HEK293 (cell line): ENCODE results near the gene ZSCAN2.

Experiments used
- CTCF ChIA-PET: fragments of 350-600 bp; formaldehyde crosslinking; extraction: SDS; loops from one replicate; lab custom pipeline; 2021; ENCODE audit warnings: antibody characterized with exemption; lab: Yijun Ruan, JAX
- POLR2A ChIA-PET: fragments of 300-600 bp; formaldehyde crosslinking; extraction: SDS; loops from one replicate; lab custom pipeline; 2020; ENCODE audit warnings: antibody characterized with exemption, inconsistent platforms; lab: Yijun Ruan, JAX
- H3K27ac ChIP-seq: fragments of 200-500 bp; sonication (Bioruptor generic); 2 replicates; pipeline ENCODE4 v1.5.1; 2014; ENCODE audit warnings: low read depth, low read length, control low read depth, inconsistent platforms; ENCODE audit errors: extremely low read depth
- H3K36me3 ChIP-seq, 2 experiments: fragments of 200-500 bp in 1 of 2; sonication (Bioruptor generic) in 1 of 2; 1 replicate in 1 of 2; 2 replicates in 1 of 2; pipeline ENCODE4 v1.5.1; 2014 to 2017; ENCODE audit warnings: inconsistent platforms in 2 of 2, low read length in 2 of 2; ENCODE audit not compliant: control insufficient read depth in 2 of 2, insufficient read depth in 1 of 2
- H3K4me1 ChIP-seq: fragments of 200-500 bp; sonication (Bioruptor generic); 2 replicates; pipeline ENCODE4 v1.5.1; 2014; ENCODE audit warnings: mild to moderate bottlenecking, low read length, inconsistent platforms; ENCODE audit not compliant: control insufficient read depth, insufficient read depth
- H3K4me3 ChIP-seq: 2 replicates; pipeline ENCODE4 v1.5.1; 2011; ENCODE audit warnings: low read depth, mild to moderate bottlenecking, control low read depth, low read length, moderate library complexity
- H3K9me3 ChIP-seq: fragments of 200-500 bp; sonication (Bioruptor generic); 2 replicates; pipeline ENCODE4 v1.5.1; 2014; ENCODE audit warnings: low read depth, low read length, inconsistent platforms; ENCODE audit not compliant: control insufficient read depth, insufficient read depth
- GLIS1 ChIP-seq: fragments of 450-650 bp; formaldehyde crosslinking; IDR thresholded peaks from 2 replicates; pipeline ENCODE4 v1.5.1; 2016; ENCODE audit warnings: missing biosample characterization, missing genetic modification characterization
- TRIM28 ChIP-seq: IDR thresholded peaks from 2 replicates; pipeline ENCODE4 v1.6.1; 2011; ENCODE audit warnings: low read length, control low read depth, borderline replicate concordance
- ZBTB10 ChIP-seq: fragments of 450-650 bp; formaldehyde crosslinking; IDR thresholded peaks from 2 replicates; pipeline ENCODE4 v1.5.1; 2016; ENCODE audit warnings: missing biosample characterization, missing genetic modification characterization
- ZBTB11 ChIP-seq: fragments of 450-650 bp; formaldehyde crosslinking; conservative IDR thresholded peaks from 2 replicates; pipeline ENCODE4 v1.5.1; 2016; ENCODE audit warnings: low read depth, missing biosample characterization, missing genetic modification characterization
- ZNF280C ChIP-seq: fragments of 450-650 bp; formaldehyde crosslinking; IDR thresholded peaks from 2 replicates; pipeline ENCODE4 v1.5.1; 2016; ENCODE audit warnings: missing biosample characterization, missing genetic modification characterization
- ZNF747 ChIP-seq: fragments of 450-650 bp; formaldehyde crosslinking; IDR thresholded peaks from 2 replicates; pipeline ENCODE4 v1.5.1; 2016; ENCODE audit warnings: missing biosample characterization, missing genetic modification characterization
- TF ChIP-seq, protein P1 (sequence below): fragments of 450-650 bp; formaldehyde crosslinking; IDR thresholded peaks from 2 replicates; pipeline ENCODE4 v1.5.1; 2017; ENCODE audit warnings: missing biosample characterization, missing genetic modification characterization
- TF ChIP-seq, protein P2 (sequence below): fragments of 450-650 bp; formaldehyde crosslinking; IDR thresholded peaks from 2 replicates; pipeline ENCODE4 v1.5.1; 2016; ENCODE audit warnings: missing biosample characterization, missing genetic modification characterization

Gene ZSCAN2

GRCh38 chr15:84648539-84648938 lies 47.7 kb downstream of the ZSCAN2 start (continued):
- TF ChIP-seq, protein P1, sequence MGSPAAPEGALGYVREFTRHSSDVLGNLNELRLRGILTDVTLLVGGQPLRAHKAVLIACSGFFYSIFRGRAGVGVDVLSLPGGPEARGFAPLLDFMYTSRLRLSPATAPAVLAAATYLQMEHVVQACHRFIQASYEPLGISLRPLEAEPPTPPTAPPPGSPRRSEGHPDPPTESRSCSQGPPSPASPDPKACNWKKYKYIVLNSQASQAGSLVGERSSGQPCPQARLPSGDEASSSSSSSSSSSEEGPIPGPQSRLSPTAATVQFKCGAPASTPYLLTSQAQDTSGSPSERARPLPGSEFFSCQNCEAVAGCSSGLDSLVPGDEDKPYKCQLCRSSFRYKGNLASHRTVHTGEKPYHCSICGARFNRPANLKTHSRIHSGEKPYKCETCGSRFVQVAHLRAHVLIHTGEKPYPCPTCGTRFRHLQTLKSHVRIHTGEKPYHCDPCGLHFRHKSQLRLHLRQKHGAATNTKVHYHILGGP (tag by site-specific recombination) = no peak
- TF ChIP-seq ZNF747 (tag by site-specific recombination) = no peak
- TF ChIP-seq, protein P2, sequence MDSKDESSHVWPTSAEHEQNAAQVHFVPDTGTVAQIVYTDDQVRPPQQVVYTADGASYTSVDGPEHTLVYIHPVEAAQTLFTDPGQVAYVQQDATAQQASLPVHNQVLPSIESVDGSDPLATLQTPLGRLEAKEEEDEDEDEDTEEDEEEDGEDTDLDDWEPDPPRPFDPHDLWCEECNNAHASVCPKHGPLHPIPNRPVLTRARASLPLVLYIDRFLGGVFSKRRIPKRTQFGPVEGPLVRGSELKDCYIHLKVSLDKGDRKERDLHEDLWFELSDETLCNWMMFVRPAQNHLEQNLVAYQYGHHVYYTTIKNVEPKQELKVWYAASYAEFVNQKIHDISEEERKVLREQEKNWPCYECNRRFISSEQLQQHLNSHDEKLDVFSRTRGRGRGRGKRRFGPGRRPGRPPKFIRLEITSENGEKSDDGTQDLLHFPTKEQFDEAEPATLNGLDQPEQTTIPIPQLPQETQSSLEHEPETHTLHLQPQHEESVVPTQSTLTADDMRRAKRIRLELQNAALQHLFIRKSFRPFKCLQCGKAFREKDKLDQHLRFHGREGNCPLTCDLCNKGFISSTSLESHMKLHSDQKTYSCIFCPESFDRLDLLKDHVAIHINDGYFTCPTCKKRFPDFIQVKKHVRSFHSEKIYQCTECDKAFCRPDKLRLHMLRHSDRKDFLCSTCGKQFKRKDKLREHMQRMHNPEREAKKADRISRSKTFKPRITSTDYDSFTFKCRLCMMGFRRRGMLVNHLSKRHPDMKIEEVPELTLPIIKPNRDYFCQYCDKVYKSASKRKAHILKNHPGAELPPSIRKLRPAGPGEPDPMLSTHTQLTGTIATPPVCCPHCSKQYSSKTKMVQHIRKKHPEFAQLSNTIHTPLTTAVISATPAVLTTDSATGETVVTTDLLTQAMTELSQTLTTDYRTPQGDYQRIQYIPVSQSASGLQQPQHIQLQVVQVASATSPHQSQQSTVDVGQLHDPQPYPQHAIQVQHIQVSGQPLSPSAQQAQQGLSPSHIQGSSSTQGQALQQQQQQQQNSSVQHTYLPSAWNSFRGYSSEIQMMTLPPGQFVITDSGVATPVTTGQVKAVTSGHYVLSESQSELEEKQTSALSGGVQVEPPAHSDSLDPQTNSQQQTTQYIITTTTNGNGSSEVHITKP = no peak
- TF ChIP-seq ZBTB11 (tag by site-specific recombination) = no peak
- TF ChIP-seq, all 188 proteins: peak for 0

GRCh38 chr15:84649706-84650105 lies 48.9 kb downstream of the ZSCAN2 start:
- no peak overlapping the region for H3K27ac ChIP-seq
- H3K4me1 ChIP-seq = no peaks in the 10 kb centered on the region
- TF ChIP-seq TRIM28 = no peak
- TF ChIP-seq GLIS1 (tag by site-specific recombination) = no peak
- TF ChIP-seq ZNF280C (tag by site-specific recombination) = no peak
- TF ChIP-seq ZBTB10 = no peak
- H3K9me3 ChIP-seq = no peaks in the 10 kb centered on the region
- no peak overlapping the region for H3K4me3 ChIP-seq
- ChIA-PET POLR2A (interaction anchor here (1.0 to 2.5 kb wide), 3 partner anchors 12 to 118 kb away, joined by 3 to 8 read pairs (median 4); no protein-coding TSS in a partner anchor), CTCF (interaction anchor here (0.5 to 1.5 kb wide), 3 partner anchors 9 to 36 kb away, joined by 3 to 5 read pairs (median 3); no protein-coding TSS in a partner anchor)
- H3K36me3 ChIP-seq = peaks cover 69 to 81% of the 10 kb centered on the region in 2 experiments
